HuH-7.5 (cell line): Measurements from ENCODE around the gene LSAMP.

Experiments
- DNase-seq: peaks from one replicate; pipeline ENCODE4 v3.0.0; 2011; ENCODE audit warnings: low spot score

Gene LSAMP

GRCh38 chr3:115947325-115947724, 498.0 kb downstream of the LSAMP start:
- DNase-seq: no peak

GRCh38 chr3:115943579-115943978, 501.7 kb downstream of the LSAMP start:
- DNase-seq: no peak

GRCh38 chr3:115937054-115937453, 508.2 kb downstream of the LSAMP start:
- DNase-seq: no peak

GRCh38 chr3:115932807-115933206, 512.5 kb downstream of the LSAMP start:
- no peak for DNase-seq

- no peak for DNase-seq
Observed at GRCh38 chr3:115931581-115931980, 513.7 kb downstream of the LSAMP start.

GRCh38 chr3:115930922-115931321, 514.4 kb downstream of the LSAMP start:
- no peak for DNase-seq

GRCh38 chr3:115930168-115930567, 515.1 kb downstream of the LSAMP start:
- DNase-seq: no peak

- DNase-seq: no peak
Observed at GRCh38 chr3:115928376-115928775, 516.9 kb downstream of the LSAMP start.

- DNase-seq: no peak
Observed at GRCh38 chr3:115927197-115927596, 518.1 kb downstream of the LSAMP start.

GRCh38 chr3:115922681-115923347, 522.5 kb downstream of the LSAMP start:
- no peak for DNase-seq

GRCh38 chr3:115921711-115922110, 523.6 kb downstream of the LSAMP start:
- DNase-seq: no peak

GRCh38 chr3:115918900-115919299, 526.4 kb downstream of the LSAMP start:
- no peak for DNase-seq

- no peak for DNase-seq
Observed at GRCh38 chr3:115916866-115917265, 528.4 kb downstream of the LSAMP start.

GRCh38 chr3:115915061-115915460, 530.2 kb downstream of the LSAMP start:
- no peak for DNase-seq

- peak; percentile 15 for DNase-seq
Observed at GRCh38 chr3:115913069-115913686, 532.1 kb downstream of the LSAMP start.

GRCh38 chr3:115912372-115912771, 532.9 kb downstream of the LSAMP start:
- no peak for DNase-seq

- no peak for DNase-seq
Observed at GRCh38 chr3:115905871-115906270, 539.4 kb downstream of the LSAMP start.

- DNase-seq: no peak
Observed at GRCh38 chr3:115903843-115904242, 541.4 kb downstream of the LSAMP start.

- DNase-seq: no peak
Observed at GRCh38 chr3:115901008-115901407, 544.3 kb downstream of the LSAMP start.

- no peak for DNase-seq
Observed at GRCh38 chr3:115899535-115899934, 545.8 kb downstream of the LSAMP start.

GRCh38 chr3:115898656-115899410, 546.5 kb downstream of the LSAMP start:
- DNase-seq: no peak

GRCh38 chr3:115891006-115891636, 554.2 kb downstream of the LSAMP start:
- no peak for DNase-seq

- DNase-seq: no peak
Observed at GRCh38 chr3:115890579-115890978, 554.7 kb downstream of the LSAMP start.
